GM21528 (cell line): ENCODE measurements around the gene THRB.
A peak's percentile ranks its signal among the peaks of the same experiment; 100 is the strongest.

Experiments used
- ATAC-seq: cut with Tn5 transposase; IDR thresholded peaks from one replicate; pipeline ENCODE4 v1.9.1; 2021; ENCODE audit warnings: mild to moderate bottlenecking, moderate library complexity; ENCODE audit not compliant: unreplicated experiment, low FRiP score

Gene THRB

GRCh38 chr3:24162929-24163328 lies 331.7 kb downstream of the THRB start:
- no peak for ATAC-seq

- no peak for ATAC-seq
Measured at GRCh38 chr3:24161841-24162240, 332.8 kb downstream of the THRB start.

- no peak for ATAC-seq
Measured at GRCh38 chr3:24160424-24161095, 334.1 kb downstream of the THRB start.

GRCh38 chr3:24158761-24159454 lies 335.7 kb downstream of the THRB start:
- no peak for ATAC-seq

GRCh38 chr3:24157106-24157505 lies 337.5 kb downstream of the THRB start:
- ATAC-seq = no peak

- no peak for ATAC-seq
Measured at GRCh38 chr3:24156466-24156865, 338.2 kb downstream of the THRB start.

GRCh38 chr3:24155276-24155675 lies 339.4 kb downstream of the THRB start:
- ATAC-seq = no peak

GRCh38 chr3:24154781-24155180 lies 339.9 kb downstream of the THRB start:
- peak; percentile 14 for ATAC-seq

- peak; percentile 79 for ATAC-seq
Measured at GRCh38 chr3:24154013-24154695, 340.5 kb downstream of the THRB start.

- ATAC-seq = no peak
Measured at GRCh38 chr3:24151594-24151993, 343.1 kb downstream of the THRB start.

- ATAC-seq = no peak
Measured at GRCh38 chr3:24149032-24149431, 345.6 kb downstream of the THRB start.

- ATAC-seq = no peak
Measured at GRCh38 chr3:24145981-24146822, 348.4 kb downstream of the THRB start.

GRCh38 chr3:24145481-24145880 lies 349.2 kb downstream of the THRB start:
- ATAC-seq = no peak

GRCh38 chr3:24142127-24142526 lies 352.5 kb downstream of the THRB start:
- no peak for ATAC-seq

- ATAC-seq = no peak
Measured at GRCh38 chr3:24141548-24141947, 353.1 kb downstream of the THRB start.

- no peak for ATAC-seq
Measured at GRCh38 chr3:24139463-24140412, 354.9 kb downstream of the THRB start.

- no peak for ATAC-seq
Measured at GRCh38 chr3:24138876-24139256, 355.8 kb downstream of the THRB start.

- no peak for ATAC-seq
Measured at GRCh38 chr3:24137958-24138875, 356.4 kb downstream of the THRB start.

- ATAC-seq = no peak
Measured at GRCh38 chr3:24137334-24137733, 357.3 kb downstream of the THRB start.
